Measurements from ENCODE around the gene NSG2. TPM values are rescaled to one million over a fixed set of nuclear protein-coding genes. Genes with fewer than 3 reads are reported as not detected.

The NSG2 gene
- total RNA-seq (2022; extraction: Qiagen RNA extraction; ENCODE audit: low read depth), result 0.25 TPM in 1 of 5 replicates, not detected in the others

DNA sequence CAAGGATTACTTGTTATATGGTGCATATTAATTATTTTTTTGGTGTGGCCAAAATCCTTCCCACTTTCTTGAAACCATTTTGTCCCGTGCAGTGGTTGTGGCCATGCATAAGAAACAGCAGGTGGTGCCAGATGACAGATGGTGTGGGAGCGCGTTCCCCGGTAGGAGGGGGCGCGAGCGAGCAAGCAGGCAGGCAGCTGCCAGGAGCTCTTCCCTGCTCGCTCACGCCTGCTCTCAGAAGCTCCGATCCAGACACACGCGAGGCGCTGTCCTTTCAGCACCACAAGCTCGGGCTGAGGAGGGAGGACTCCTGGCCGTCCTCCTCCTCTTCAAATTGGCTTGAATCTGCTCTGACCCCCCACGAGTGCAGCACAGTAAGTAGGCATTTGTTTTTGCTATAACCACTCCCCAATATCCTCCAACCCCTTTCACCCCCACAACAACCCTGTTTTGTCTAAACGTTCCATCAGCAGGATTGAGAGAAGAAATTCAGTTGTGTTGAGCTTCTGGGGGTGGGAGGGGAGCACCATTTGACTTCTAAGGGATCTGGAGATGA lies at the start of gene NSG2:
Gene NSG2, plus strand, starts transcription at position 237 of the 556 bp plus-strand sequence. CDS start 1,050 bp downstream, outside the sequence.

Other genes with a start within 250 kb of the NSG2 start
- gene CPEB4, start 157.4 kb upstream of the NSG2 start, total RNA-seq (2022; extraction: Qiagen RNA extraction; ENCODE audit: low read depth), result 10.8 to 20.5 TPM (median 19.4 TPM) in 5 replicates
- gene C5orf47, start 56.5 kb upstream of the NSG2 start, total RNA-seq (2022; extraction: Qiagen RNA extraction; ENCODE audit: low read depth), result not detected in 5 replicates

Measured in A549 treated with GW870086 at 1 μM for 4 hours (cell line).